ENCODE results near the gene PER2. TPM values are rescaled to one million over a fixed set of nuclear protein-coding genes. Genes with fewer than 3 reads are reported as not detected.
A peak's percentile ranks its signal among the peaks of the same experiment; 100 is the strongest.

Gene PER2
- total and polyA plus RNA-seq, 9 of the 15 experiments (the other 6 are each of a cell fraction or from before 2014, with no cell fraction given) = 1.1 to 10.3 (median 2.9) TPM

GRCh38 chr2:238260883-238261282 is 27.5 kb downstream of the PER2 start:
- Histone ChIP-seq H3K27me3 (ENCODE audit: control insufficient read depth in 2 of 2, insufficient read depth in 2 of 2, low read length in 2 of 2) (no peaks in the 10 kb centered on the region), H3K4me2 (ENCODE audit: insufficient read depth, low read length) (no peak overlapping the region), H3K27ac (ENCODE audit: extremely low read depth, low read depth, low read length) (no peak overlapping the region), H4K20me1 (replicated peaks; ENCODE audit: control insufficient read depth, insufficient read depth, low read length) (no peaks in the 10 kb centered on the region; the same call in 1 of the 2 replicates), H3K36me3 (ENCODE audit: control insufficient read depth, insufficient read depth, low read length) (peaks cover 43% of the 10 kb centered on the region; the same call in 2 of the 3 replicates), H3K9me3 (replicated peaks; ENCODE audit: control insufficient read depth, insufficient read depth, low read depth, low read length) (no peaks in the 10 kb centered on the region), H2AFZ (ENCODE audit: low read depth, low read length) (no peak overlapping the region), H3K4me1 (replicated peaks in 1 of 2; ENCODE audit: control insufficient read depth in 2 of 2, insufficient read depth in 2 of 2, low read length in 2 of 2) (peaks cover 0 to 5% of the 10 kb centered on the region in 2 experiments; a peak in 3 of 5 replicates), H3K4me3 (no peak overlapping the region), H3K9me1 (ENCODE audit: control insufficient read depth, insufficient read depth, low read length) (no peaks in the 10 kb centered on the region), H3K9ac (ENCODE audit: insufficient read depth in 1 of 2, low read depth in 2 of 2, low read length in 2 of 2) (no peak overlapping the region; a peak in 1 of 4 replicates), H3K79me2 (ENCODE audit: control insufficient read depth, insufficient read depth, low read length) (no peaks in the 10 kb centered on the region)
- POLR2A ChIA-PET = interaction anchor here (1.0 kb wide), 1 partner anchor 25 kb away, joined by 4 read pairs; no protein-coding TSS in a partner anchor
- 96% methylated on average over 8 of the region's 18 CpGs for WGBS (ENCODE audit: insufficient coverage, low coverage, missing lambda C conversion rate)
- BruUV-seq (replicated peaks) = no TSS peak
- intact Hi-C loops (cut with micrococcal nuclease) = loop anchor here (5.0 kb wide), 1 partner anchor 404 kb away; the partner anchor contains the start of gene RAMP1
- ATAC-seq (no peak), FAIRE-seq (no peak), DNase-seq (ENCODE audit: extremely low read depth in 1 of 4, low spot score in 3 of 4) (no peak)
- CTCF ChIA-PET (ENCODE audit: low intra/inter-chr PET ratio) = interaction anchor here (1.4 kb wide), 1 partner anchor 100 kb away, joined by 3 read pairs; no protein-coding TSS in a partner anchor
- in situ Hi-C loops (cut with MboI) = loop anchor here (25.0 kb wide), 1 partner anchor 399 kb away; the partner anchor contains the start of gene RAMP1
- TF ChIP-seq POLR2G (IDR thresholded peaks at IDR 0.05; ENCODE audit: low read depth, low read length) (0 out of 2 replicates have a peak, but pooled peaks have one; percentile 15), ARID3B (CRISPR knock-in tag; IDR thresholded peaks at IDR 0.05; ENCODE audit: borderline replicate concordance) (no peak)

Data from K562 (cell line).